NCI-H446 (cell line): ENCODE data around the gene FILIP1L.
A peak's percentile ranks its signal among the peaks of the same experiment; 100 is the strongest.

Experiments used
- DNase-seq, 2 experiments: peaks; one replicate each; lab custom pipeline; 2025; lab: John Stamatoyannopoulos, UW

FILIP1L gene

DNA sequence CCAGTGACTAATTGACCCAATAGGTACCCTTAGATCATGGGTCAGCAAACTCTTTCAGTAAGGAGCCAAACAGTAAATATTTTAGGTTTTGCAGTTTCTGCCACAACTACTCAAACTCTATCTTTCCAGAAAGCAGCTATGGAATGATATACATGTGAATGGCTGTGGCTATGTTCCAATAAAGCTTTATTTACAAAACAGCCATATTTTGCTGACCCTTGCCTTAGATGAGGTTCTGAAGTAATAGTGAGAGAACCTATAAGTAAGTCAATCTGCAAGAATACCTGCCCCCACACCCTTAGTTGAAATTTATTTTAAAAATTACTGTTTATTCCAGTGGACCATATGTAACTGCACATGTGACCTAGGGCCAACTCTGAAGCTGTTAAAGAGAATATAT lies 162.6 kb downstream of the FILIP1L start:
- no peak for DNase-seq

GRCh38 chr3:99950921-99951320 lies 163.4 kb downstream of the FILIP1L start:
- DNase-seq, result no peak

- no peak for DNase-seq
These were observed 164.2 kb downstream of the FILIP1L start for GRCh38 chr3:99949956-99950670.

DNA sequence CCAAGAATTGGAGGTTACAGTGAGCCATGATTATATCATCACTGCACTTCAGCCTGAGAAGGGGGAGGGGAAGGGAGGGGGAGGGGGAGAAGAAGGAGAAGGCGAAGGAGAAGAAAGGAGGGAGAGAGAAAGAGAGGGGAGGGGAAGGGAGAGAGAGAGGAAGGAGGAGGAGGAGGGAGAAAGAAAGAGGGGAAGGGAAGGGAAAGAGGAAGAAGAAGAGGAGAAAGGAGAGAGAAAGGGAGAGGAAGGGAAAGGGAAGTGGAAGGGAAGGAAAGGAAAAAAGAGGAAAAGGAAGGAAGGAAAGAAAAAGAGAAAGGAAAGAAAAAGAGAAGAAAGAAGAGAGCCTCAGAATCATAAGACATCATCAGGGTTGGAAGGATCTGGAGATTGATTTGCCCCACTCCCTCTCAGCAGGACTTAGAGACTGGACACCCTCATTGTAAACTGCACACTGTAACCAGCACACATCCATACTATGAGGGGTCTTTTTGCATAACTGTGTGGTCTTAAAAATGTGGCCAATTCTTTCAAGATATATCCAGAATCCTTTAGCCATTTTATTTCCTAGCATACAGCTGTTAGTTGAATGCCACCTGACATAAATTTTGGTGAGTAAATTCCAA lies 165.7 kb downstream of the FILIP1L start:
- no peak for DNase-seq

DNA sequence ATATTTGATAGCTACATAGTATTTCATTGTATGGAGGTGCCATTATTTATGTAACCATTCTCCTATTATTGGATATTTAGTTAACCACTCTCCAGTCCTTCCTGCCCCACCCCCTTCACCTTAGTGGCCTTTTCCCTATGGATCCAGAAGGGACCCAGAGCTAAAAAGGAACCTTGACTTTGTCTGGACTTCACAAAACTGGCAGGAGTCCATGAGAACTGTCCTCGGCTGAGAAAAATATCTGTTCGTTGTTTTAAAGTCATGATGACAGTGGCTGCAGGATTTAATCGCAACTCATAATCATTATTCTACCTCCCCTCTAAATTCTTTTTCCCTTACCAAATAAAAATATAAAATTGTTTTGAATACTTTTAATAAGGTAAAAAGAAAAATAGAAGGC lies 166.9 kb downstream of the FILIP1L start:
- no peak for DNase-seq

GRCh38 chr3:99945328-99945995 lies 168.8 kb downstream of the FILIP1L start:
- no peak for DNase-seq

DNA sequence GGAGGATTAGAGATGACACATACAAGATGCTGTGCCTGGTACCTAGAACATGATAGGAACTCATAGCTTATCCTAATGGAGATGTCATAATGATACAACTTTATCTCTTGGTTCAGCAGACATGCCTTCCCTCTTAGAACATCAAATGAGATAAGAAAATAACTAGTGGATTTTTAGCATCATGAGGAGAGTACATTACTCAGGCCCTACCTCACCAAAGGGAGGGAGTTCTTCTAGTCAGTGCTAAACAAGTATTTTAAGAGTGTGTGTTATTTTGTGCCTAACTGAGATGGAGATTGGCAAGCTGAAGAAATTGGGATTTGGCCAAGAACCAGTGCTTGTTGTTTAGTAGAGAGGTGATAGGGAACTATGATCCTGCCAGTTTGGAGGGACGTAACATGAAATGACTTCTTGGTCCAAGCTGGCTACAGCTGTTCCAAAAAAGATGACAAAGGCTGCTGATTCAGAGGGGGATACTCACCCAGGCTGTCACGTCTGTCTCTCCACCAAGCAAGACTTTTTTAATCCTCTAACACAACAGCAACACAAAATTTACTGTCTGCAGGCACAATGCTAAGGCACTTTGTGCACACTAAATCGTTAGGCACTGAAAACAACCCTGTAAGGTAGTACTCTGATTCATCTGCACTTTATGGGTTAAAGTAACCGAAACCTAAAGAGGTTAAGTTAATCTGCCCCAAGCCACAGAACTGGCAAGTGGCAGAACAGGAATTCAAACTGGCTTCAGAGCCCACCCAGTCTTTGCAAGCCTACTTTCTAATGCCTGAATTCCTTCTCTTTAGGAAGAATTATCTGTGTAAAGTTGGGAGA lies 170.2 kb downstream of the FILIP1L start:
- DNase-seq, result peak; percentile 49 to 78

GRCh38 chr3:99941211-99941610 lies 173.1 kb downstream of the FILIP1L start:
- no peak for DNase-seq

DNA sequence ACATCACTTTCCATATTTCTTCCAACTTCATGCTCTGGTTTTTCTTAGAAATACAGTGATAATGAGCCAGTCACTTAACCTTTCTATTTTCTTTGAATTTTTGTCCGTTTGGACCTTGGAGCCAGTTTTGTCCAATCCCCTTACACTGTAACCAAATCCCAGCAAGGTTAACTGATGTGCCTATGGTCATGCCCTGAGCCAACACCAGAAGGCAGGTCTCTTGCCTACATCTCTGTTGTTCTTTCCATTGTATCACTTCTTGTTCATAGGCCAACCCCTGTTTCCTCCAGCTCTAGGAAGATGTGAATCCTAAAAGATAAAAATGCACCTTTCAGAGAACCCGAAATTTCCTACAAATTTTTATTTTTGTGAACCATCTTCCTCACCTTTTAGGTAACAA lies 174.0 kb downstream of the FILIP1L start:
- no peak for DNase-seq

DNA sequence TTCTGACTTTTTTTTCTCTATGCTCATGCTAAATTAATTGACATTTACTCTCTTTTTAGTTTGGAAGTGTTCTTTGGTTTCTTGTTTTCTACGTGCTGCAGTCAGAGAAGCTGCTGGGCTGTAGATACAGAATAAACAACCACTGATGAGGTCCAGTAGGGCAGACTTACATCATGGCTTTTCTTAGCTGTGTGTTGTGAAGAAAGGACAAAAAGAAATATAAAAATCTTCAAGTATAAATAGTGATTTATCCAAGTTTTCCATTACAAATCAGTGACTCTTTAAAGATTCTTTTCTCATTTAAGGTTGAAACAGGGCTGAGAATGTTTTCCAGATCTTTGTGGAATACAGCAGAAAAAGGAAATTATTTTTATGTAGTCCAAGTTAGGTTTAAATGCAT lies 174.4 kb downstream of the FILIP1L start:
- no peak for DNase-seq

- no peak for DNase-seq
These were observed 175.9 kb downstream of the FILIP1L start for GRCh38 chr3:99938270-99938911.

DNA sequence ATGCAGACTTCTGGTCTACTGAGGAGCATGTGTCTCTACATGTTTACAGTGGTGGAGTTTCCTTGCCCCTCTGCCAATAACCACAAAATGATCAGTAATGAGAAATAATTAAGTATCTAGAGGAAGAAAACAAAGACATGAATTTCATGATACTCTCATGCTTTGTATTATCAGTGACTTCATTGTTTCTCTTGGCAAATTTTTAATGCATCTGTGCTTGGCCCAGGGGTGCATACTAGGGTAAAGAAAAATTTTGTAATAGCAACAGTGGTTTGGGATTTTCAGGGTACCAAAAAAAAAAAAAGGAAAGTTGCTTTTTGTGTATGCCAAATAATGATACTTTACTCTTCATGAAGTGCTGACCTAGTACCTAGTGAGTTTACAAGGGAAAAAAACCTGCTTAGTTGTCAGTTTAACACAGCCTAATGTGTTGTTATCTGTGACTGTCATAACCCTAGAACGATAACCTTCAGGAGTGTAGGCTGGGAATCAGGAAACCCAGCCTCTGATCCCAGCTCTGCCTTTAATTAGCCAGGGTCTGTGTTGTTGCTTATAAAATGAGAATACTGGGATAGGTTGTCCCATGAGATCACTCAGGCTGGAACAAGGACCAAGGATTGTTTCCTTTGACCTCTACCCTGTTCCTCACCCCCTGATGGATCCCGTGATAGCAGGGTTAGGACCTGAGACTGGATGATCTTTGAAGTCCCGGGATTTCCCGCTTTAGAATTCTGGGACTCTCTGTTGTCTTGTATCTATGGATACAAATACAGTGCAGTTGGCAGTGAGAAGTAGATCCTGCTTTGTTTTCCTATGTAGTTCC lies 179.1 kb downstream of the FILIP1L start:
- DNase-seq, result no peak

GRCh38 chr3:99933971-99934750 lies 180.1 kb downstream of the FILIP1L start:
- DNase-seq, result no peak

DNA sequence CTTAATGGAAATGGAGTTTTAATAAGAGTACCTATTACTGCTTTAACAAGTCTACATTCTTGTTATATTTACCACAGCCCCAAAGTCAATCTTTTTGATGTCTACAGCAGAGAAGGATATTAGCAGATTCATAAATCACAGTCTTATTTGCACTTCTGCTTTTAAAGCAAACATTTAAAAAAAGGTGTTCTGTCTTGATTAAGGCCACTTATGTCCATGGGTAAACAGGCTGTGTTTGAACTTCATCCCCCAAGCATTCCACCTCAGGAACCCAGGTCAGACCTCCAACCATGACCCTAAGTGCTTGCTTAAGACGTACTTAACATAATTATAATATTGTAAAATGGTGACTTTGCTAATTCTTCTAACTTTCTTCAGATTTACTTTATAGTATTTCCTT lies 183.2 kb downstream of the FILIP1L start:
- no peak for DNase-seq

DNA sequence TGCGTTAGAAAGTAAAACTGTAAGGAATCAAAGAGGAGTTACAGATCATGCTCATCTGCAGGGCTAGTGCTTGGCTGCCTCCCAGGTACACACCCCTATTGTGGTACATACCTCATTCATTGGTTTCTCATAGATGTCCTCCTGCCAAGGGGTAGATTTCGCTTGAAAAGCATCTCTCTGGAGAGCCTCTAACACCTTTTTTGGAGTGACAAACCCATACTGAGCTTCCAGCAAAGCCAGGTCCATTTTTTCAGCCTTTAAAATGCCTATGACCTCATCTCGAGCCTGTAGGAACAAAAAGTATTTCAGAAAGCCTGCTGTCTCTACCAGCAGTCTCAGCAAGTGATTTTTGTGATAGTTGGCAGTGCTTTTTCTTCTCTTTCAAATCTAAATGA lies 184.6 kb downstream of the FILIP1L start:
- DNase-seq, result peak; percentile 70 to 78

- DNase-seq, result no peak
These were observed 185.2 kb downstream of the FILIP1L start for GRCh38 chr3:99928771-99929744.

DNA sequence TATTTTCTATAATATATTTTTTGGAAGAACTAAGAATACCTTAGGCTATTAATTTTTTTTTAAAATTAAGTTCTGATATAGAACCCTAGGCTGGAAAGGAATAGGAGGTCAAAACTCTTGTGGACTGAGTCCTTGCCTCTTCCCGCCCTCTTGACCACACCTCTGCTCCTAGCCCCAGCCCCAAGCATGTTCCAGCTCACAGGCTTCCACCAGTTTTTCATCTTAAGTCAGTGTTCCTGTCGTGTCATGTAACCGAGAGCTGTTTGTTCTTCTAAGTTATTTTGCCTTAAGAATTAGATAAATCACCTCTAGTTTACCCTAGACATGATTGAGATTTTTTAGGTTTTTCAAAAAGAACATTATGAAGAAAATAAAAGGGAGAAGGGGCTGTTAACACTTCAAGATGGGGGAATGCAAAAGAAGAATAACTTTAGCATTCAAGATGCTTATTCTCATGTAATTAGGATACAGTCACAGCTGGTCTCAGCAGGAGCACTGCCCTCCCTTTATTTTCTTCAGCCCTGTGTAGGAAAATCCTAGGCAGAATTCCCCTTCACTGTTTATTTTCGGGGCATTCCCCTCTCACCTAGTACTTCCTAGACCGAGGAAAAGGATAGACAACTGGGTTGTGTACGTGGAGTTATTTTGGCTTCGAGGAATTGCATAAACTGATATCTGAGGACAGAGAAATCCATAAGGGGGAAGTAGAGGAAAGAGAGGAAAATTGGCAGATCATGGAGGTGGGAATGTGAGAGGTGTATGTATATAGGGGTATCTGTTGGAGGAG lies 186.4 kb downstream of the FILIP1L start:
- DNase-seq, result no peak

- DNase-seq, result peak; percentile 82 to 94
These were observed 188.6 kb downstream of the FILIP1L start for GRCh38 chr3:99925584-99926230.
